BE2C (cell line): Measurements from ENCODE around the gene FBXO11.
A peak's percentile ranks its signal among the peaks of the same experiment; 100 is the strongest.
"Not testable (repeated sequence)": the region's sequence is repeated elsewhere in the genome, so short reads cannot be mapped to it uniquely, and the experiment has no call there.

Experiments used
- DNase-seq: peaks from one replicate; pipeline ENCODE4 v3.0.0-alpha.2; 2020
- H3K27me3 ChIP-seq: fragments of 250-450 bp; sonication (Bioruptor Pico); 2 replicates; pipeline ENCODE4 v1.5.1; 2020; ENCODE audit warnings: mild to moderate bottlenecking
- H3K36me3 ChIP-seq: fragments of 250-450 bp; sonication (Bioruptor Pico); 2 replicates; pipeline ENCODE4 v1.5.1; 2020; ENCODE audit warnings: mild to moderate bottlenecking
- H3K4me1 ChIP-seq: fragments of 250-450 bp; sonication (Bioruptor Pico); 2 replicates; pipeline ENCODE4 v1.5.1; 2020
- H3K4me3 ChIP-seq: 2 replicates; pipeline ENCODE4 v1.5.1; 2011; ENCODE audit warnings: low read depth, low read length
- H3K9me3 ChIP-seq: fragments of 250-450 bp; sonication (Bioruptor Pico); 2 replicates; pipeline ENCODE4 v1.5.1; 2020
- TF ChIP-seq, protein P1 (sequence below): IDR thresholded peaks from 2 replicates; pipeline ENCODE4 v1.5.1; 2012; ENCODE audit warnings: mild to moderate bottlenecking, low read depth, low read length

The FBXO11 gene

DNA sequence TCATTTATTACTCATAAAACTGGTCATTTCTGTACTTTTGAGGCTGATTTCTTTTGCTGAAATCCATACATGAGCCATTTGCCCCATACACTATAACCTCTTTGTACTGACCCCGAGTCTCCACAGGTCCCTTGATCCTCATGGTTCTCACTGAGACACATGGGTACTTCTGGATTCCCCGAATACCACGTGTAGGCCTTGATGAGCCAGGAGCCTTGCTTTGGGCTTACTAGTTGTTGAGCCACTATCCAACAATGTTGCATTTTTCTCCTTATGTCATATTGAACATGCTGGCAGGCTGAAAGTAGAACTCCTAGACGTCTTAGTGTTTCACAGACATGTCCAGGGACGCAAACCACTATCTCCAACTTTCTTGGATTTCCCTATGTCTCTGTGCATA, 2.4 kb upstream of the FBXO11 start:
- Histone ChIP-seq H3K27me3 (no peaks in the 10 kb centered on the region), H3K4me1 (no peaks in the 10 kb centered on the region), H3K9me3 (no peaks in the 10 kb centered on the region), H3K4me3 (no peak overlapping the region), H3K36me3 (no peaks in the 10 kb centered on the region)
- DNase-seq = no peak
- TF ChIP-seq, protein P1, sequence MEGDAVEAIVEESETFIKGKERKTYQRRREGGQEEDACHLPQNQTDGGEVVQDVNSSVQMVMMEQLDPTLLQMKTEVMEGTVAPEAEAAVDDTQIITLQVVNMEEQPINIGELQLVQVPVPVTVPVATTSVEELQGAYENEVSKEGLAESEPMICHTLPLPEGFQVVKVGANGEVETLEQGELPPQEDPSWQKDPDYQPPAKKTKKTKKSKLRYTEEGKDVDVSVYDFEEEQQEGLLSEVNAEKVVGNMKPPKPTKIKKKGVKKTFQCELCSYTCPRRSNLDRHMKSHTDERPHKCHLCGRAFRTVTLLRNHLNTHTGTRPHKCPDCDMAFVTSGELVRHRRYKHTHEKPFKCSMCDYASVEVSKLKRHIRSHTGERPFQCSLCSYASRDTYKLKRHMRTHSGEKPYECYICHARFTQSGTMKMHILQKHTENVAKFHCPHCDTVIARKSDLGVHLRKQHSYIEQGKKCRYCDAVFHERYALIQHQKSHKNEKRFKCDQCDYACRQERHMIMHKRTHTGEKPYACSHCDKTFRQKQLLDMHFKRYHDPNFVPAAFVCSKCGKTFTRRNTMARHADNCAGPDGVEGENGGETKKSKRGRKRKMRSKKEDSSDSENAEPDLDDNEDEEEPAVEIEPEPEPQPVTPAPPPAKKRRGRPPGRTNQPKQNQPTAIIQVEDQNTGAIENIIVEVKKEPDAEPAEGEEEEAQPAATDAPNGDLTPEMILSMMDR = no peak

DNA sequence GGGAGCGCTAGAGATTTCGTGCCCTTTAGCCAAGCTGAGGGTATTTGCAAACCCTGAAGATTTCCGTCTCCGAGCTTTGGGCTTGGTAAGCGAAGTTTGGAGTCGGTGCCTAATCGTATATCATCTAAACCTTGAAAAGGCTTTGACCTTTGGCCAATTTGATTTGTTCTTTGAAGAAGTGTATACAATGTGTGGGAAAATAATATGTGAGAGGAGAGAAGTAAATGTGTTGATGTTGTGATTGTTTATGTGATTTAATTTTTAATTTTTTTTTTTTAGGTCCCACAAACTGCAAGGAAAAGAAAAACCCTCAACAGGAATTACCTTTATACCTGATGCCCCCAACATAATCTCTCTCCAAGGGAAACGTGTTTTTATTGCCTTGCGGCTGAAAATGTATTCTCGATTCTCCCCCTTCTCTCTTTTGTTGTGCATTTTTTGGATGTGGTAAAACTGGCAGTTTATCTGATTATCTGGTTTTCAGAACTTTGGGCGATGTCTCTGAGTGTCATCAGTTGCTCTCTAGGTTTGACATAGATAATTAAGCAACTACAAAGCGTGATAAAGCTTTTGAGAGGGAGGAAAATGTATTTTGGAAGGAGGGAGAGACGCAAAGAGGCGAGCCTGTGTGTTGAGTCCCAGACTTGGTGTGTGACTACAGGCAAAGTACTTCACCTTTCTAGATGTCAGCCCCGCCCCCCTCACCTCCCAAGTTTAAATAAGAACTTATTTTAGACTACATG, 912 bp upstream of the FBXO11 start:
- Histone ChIP-seq H3K36me3 (no peaks in the 10 kb centered on the region), H3K27me3 (no peaks in the 10 kb centered on the region), H3K9me3 (no peaks in the 10 kb centered on the region), H3K4me1 (no peaks in the 10 kb centered on the region), H3K4me3 (peak overlapping the region; percentile 63)
- no peak for DNase-seq
- TF ChIP-seq, protein P1 = no peak; the same call in 1 of the 2 replicates

DNA sequence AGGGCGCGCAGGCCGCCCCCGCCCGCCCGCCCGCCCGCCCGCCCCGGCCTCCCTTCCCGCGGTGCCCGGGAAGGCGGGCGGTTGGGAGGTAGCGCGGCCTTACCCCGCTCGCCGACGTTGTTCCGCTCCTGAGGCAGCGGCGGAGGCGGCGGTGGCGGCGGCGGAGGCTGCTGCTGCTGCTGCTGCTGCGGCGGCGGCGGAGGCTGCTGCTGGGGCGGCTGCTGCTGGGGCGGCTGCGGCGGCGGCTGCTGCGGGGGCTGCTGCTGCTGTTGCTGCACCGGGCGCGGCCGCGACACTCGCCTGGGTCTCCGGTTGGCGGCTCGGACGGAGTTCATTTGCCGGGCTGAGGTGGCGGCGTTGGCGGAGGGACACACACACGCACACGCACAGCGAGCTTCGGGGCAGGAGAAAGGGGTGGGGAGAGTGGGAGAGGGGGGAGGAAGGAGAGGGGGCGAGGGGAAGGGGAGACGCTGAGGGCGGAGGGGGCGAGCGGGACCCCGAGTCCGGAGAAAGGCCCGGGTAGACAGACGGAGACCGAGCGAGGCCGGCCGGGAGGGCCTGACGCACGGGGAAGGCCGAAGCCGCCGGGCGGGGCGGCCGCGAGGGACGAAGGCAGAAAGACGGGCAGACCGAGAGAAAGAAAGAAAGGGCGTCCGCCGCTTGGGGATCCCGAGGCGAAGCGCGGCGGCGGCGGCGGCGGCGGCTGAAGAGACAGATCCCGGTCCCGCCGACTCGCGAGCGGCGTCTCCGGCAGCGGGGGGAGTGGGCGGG, 727 bp downstream of the FBXO11 start:
- no peaks in the 10 kb centered on the region for H3K36me3 ChIP-seq
- DNase-seq = peak; percentile 60
- peak overlapping the region; percentile 81 for H3K4me3 ChIP-seq
- H3K4me1 ChIP-seq = no peaks in the 10 kb centered on the region
- H3K27me3 ChIP-seq = no peaks in the 10 kb centered on the region
- H3K9me3 ChIP-seq = no peaks in the 10 kb centered on the region
- TF ChIP-seq, protein P1 = no peak

DNA sequence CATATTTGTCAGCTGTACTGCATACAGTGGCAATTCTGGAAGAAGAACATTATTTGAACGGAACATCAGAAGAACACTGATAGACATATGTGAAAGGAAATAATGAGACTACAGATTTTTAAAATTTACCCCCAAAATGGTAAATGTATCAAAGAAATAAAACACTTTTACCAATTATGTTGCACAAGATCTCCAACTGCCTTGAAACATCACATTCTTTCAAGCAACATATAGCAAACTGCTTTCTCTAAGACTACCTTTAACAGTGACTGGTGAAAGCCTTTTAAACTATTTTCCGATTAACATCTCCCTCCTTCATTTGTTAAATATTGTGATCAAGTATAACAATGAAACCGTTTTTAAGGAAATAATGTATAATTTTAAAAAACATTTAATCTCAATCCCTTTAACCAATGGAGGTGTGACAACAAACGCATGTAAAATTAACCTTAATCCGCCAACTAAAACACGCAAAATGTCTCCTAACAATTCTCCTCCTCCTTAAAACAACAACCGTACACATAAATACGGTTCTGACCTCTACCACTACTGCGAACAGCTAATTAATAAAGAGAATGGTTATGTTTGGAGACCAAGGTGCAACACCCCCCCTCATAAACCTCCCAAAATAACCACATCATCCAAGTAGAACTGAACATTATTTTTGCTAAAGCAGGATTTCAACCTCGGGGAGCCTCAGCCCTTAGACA, 2.4 kb downstream of the FBXO11 start:
- TF ChIP-seq, protein P1 = no peak
- no peak for DNase-seq
- Histone ChIP-seq H3K27me3 (no peaks in the 10 kb centered on the region), H3K4me3 (peak overlapping the region; percentile 81), H3K36me3 (no peaks in the 10 kb centered on the region), H3K4me1 (no peaks in the 10 kb centered on the region), H3K9me3 (no peaks in the 10 kb centered on the region)

DNA sequence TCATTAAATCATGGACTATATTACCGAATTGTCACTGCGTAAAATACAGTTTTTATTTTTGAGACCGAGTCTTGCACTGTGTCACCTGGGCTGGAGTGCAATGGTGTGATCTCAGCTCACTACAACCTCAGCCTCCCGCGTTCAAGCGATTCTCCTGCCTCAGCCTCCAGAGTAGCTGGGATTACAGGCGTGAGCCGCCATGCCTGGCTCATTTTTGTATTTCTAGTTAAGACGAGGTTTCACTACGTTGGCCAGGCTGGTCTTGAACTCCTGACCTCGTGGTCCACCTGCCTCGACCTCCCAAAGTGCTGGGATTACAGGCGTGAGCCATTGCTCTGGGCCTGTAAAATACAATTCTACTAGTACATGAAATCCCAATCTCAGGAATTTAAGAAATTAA, 4.4 kb downstream of the FBXO11 start:
- not testable (repeated sequence) for H3K4me1 ChIP-seq, H3K9me3 ChIP-seq, H3K4me3 ChIP-seq

DNA sequence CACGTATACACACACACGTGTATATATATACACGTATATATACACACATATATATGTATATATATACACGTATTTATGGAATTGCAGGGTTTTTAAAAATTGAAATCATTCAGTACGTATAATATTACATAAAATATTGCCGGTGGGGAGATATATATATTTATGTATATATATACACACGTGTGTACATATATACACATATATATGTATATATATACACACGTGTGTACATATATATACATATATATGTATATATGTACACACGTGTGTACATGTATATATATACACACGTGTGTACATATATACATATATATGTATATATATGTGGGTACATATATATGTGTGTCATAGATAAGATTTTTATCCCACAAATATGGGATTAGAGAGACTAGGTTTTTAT, 5.4 kb downstream of the FBXO11 start:
- Histone ChIP-seq H3K4me1 (no peaks in the 10 kb centered on the region), H3K4me3 (no peak overlapping the region), H3K9me3 (no peaks in the 10 kb centered on the region), H3K27me3 (no peaks in the 10 kb centered on the region), H3K36me3 (no peaks in the 10 kb centered on the region)
- TF ChIP-seq, protein P1 = no peak
- DNase-seq = no peak

More for the DNA sequence above, 4.4 kb downstream of the FBXO11 start:
- not testable (repeated sequence) for H3K36me3 ChIP-seq, H3K27me3 ChIP-seq, DNase-seq
